ENCODE data around the gene FXYD4.

Gene FXYD4

GRCh38 chr10:43336061-43336460, 35.4 kb upstream of the FXYD4 start:
- no peak for TF ChIP-seq CTCF (IDR thresholded peaks at IDR 0.05)

- TF ChIP-seq CTCF (IDR thresholded peaks at IDR 0.05), result no peak
These were observed 34.7 kb upstream of the FXYD4 start for GRCh38 chr10:43336641-43337318.

GRCh38 chr10:43338117-43338516, 33.3 kb upstream of the FXYD4 start:
- no peak for TF ChIP-seq CTCF (IDR thresholded peaks at IDR 0.05)

- no peak for TF ChIP-seq CTCF (IDR thresholded peaks at IDR 0.05)
These were observed 32.3 kb upstream of the FXYD4 start for GRCh38 chr10:43339136-43339535.

- no peak for TF ChIP-seq CTCF (IDR thresholded peaks at IDR 0.05)
These were observed 31.3 kb upstream of the FXYD4 start for GRCh38 chr10:43340101-43340500.

GRCh38 chr10:43340619-43341018, 30.8 kb upstream of the FXYD4 start:
- TF ChIP-seq CTCF (IDR thresholded peaks at IDR 0.05), result no peak

- no peak for TF ChIP-seq CTCF (IDR thresholded peaks at IDR 0.05)
These were observed 30.0 kb upstream of the FXYD4 start for GRCh38 chr10:43341450-43341849.

All from LNCAP (cell line).